ENCODE data around the gene DOCK1.

The DOCK1 gene

DNA sequence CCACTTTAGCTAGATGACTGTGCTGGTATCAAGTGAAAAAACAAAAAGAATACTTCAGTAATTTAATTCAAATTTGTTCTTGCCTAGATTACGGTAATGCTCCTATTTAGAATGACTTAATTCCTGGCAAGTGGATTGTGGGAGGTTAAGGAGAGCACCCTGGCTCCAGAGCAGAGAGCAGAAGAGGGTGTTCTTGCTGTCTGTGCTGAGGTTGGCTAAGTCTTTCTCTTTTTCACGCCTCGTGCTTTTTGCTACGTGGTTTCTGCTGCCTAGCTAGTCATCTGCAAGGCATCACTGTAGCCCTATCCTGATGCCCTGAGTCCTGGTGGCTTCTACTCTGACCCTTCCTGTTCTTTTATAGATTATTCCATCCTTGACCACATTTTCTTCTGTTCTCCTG is 189.8 kb downstream of the DOCK1 start:
- Histone ChIP-seq H2AFZ (ENCODE audit: low read depth, low read length) (no peak overlapping the region), H4K20me1 (ENCODE audit: insufficient read depth, low read length) (no peaks in the 10 kb centered on the region), H3K4me1 (ENCODE audit: insufficient read depth, low read length) (no peaks in the 10 kb centered on the region), H3K4me3 (ENCODE audit: low read depth in 1 of 2, low read length in 2 of 2) (no peak overlapping the region), H3K9ac (ENCODE audit: low read depth, low read length) (no peak overlapping the region), H3K79me2 (ENCODE audit: insufficient read depth, low read length) (no peaks in the 10 kb centered on the region), H3K4me2 (ENCODE audit: insufficient read depth, low read length) (no peak overlapping the region), H3K36me3 (ENCODE audit: insufficient read depth, low read length) (no peaks in the 10 kb centered on the region), H3K9me3 (ENCODE audit: insufficient read depth, low read length, severe bottlenecking) (no peaks in the 10 kb centered on the region), H3K27me3 (ENCODE audit: insufficient read depth, low read length, poor library complexity) (no peaks in the 10 kb centered on the region), H3K27ac (ENCODE audit: low read length) (no peak overlapping the region)
- ATAC-seq (ENCODE audit: insufficient read depth, low read depth) (no peak), DNase-seq (no peak)
- TF ChIP-seq, protein P1, sequence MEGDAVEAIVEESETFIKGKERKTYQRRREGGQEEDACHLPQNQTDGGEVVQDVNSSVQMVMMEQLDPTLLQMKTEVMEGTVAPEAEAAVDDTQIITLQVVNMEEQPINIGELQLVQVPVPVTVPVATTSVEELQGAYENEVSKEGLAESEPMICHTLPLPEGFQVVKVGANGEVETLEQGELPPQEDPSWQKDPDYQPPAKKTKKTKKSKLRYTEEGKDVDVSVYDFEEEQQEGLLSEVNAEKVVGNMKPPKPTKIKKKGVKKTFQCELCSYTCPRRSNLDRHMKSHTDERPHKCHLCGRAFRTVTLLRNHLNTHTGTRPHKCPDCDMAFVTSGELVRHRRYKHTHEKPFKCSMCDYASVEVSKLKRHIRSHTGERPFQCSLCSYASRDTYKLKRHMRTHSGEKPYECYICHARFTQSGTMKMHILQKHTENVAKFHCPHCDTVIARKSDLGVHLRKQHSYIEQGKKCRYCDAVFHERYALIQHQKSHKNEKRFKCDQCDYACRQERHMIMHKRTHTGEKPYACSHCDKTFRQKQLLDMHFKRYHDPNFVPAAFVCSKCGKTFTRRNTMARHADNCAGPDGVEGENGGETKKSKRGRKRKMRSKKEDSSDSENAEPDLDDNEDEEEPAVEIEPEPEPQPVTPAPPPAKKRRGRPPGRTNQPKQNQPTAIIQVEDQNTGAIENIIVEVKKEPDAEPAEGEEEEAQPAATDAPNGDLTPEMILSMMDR (IDR thresholded peaks at IDR 0.05; ENCODE audit: borderline replicate concordance, extremely low read depth, low read length, poor library complexity, severe bottlenecking) = no peak
- TF ChIP-seq EZH2 (IDR thresholded peaks at IDR 0.05; ENCODE audit: borderline replicate concordance, low read depth, low read length, severe bottlenecking) = no peak

DNA sequence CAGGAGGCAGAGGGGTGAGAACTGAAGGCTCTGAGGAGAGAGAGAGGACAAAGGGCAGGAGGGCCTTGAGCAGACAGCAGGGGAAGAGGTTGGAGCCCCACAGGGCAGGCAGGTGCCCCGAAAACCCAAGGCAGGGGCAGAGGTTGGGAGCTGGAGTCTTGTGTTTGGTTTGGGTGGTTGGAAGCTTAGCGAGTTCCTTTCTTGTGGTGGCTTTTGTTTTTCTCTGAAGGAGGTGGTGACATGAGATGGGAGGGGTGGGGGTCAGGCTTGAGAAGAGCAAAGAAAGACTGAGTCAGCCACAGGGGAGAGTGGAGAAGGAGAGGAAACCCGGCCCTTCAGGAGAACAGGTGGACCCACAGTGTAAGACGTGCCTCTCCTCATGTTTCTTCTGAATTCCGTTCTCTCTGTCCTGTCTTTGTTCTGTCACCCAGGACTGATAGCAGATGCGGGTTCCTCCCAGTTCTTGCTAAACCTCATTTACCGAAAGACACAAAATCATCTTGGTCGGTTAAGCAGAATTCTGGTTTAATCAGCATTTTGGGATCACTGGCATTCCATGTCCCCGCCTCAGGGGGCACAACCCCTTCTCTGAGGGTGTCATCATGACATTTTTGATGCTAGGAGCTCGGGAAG is 195.9 kb downstream of the DOCK1 start:
- no peaks in the 10 kb centered on the region for H3K9me3 ChIP-seq (ENCODE audit: insufficient read depth, low read length, severe bottlenecking)
- no peaks in the 10 kb centered on the region for H4K20me1 ChIP-seq (ENCODE audit: insufficient read depth, low read length)
- H3K4me2 ChIP-seq (ENCODE audit: insufficient read depth, low read length) = no peak overlapping the region
- no peaks in the 10 kb centered on the region for H3K79me2 ChIP-seq (ENCODE audit: insufficient read depth, low read length)
- no peaks in the 10 kb centered on the region for H3K27me3 ChIP-seq (ENCODE audit: insufficient read depth, low read length, poor library complexity)
- no peak overlapping the region for H3K27ac ChIP-seq (ENCODE audit: low read length)
- H3K9ac ChIP-seq (ENCODE audit: low read depth, low read length) = no peak overlapping the region
- peak; percentile 44 for DNase-seq
- TF ChIP-seq, protein P1 (IDR thresholded peaks at IDR 0.05; ENCODE audit: borderline replicate concordance, extremely low read depth, low read length, poor library complexity, severe bottlenecking) = no peak
- no peak for TF ChIP-seq EZH2 (IDR thresholded peaks at IDR 0.05; ENCODE audit: borderline replicate concordance, low read depth, low read length, severe bottlenecking)
- ATAC-seq (ENCODE audit: insufficient read depth, low read depth) = peak; percentile 84
- no peak overlapping the region for H3K4me3 ChIP-seq (ENCODE audit: low read depth in 1 of 2, low read length in 2 of 2)
- peaks cover 8% of the 10 kb centered on the region; the same call in 1 of the 2 replicates for H3K4me1 ChIP-seq (ENCODE audit: insufficient read depth, low read length)
- no peaks in the 10 kb centered on the region for H3K36me3 ChIP-seq (ENCODE audit: insufficient read depth, low read length)
- H2AFZ ChIP-seq (ENCODE audit: low read depth, low read length) = no peak overlapping the region

DNA sequence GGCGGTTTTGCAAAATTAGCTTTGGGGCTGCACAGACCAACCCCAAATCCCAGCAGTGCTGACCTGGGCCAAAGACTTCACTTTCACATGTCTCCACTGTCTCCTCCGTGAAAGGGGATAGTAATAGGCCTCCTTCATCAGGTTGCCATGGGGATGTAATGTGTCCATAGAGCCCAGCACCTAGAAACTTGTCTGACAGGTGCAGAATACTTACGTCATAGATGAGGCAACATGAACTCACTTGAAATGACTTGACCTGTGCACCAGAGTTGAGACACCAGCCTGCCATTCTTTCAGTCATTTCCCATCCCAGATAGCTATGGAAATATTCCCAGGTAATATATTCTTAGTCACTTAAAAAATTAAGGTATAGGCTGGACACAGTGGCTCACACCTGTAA is 196.9 kb downstream of the DOCK1 start:
- H3K27ac ChIP-seq (ENCODE audit: low read length) = no peak overlapping the region

More for the DNA sequence above, 196.9 kb downstream of the DOCK1 start:
- H3K36me3 ChIP-seq (ENCODE audit: insufficient read depth, low read length) = no peaks in the 10 kb centered on the region
- no peak overlapping the region for H2AFZ ChIP-seq (ENCODE audit: low read depth, low read length)
- no peaks in the 10 kb centered on the region for H3K27me3 ChIP-seq (ENCODE audit: insufficient read depth, low read length, poor library complexity)
- H3K9me3 ChIP-seq (ENCODE audit: insufficient read depth, low read length, severe bottlenecking) = no peaks in the 10 kb centered on the region
- no peak overlapping the region for H3K9ac ChIP-seq (ENCODE audit: low read depth, low read length)
- ATAC-seq (ENCODE audit: insufficient read depth, low read depth) = no peak
- no peak overlapping the region for H3K4me2 ChIP-seq (ENCODE audit: insufficient read depth, low read length)
- no peak for DNase-seq
- peaks cover 8% of the 10 kb centered on the region; the same call in 1 of the 2 replicates for H3K4me1 ChIP-seq (ENCODE audit: insufficient read depth, low read length)
- H4K20me1 ChIP-seq (ENCODE audit: insufficient read depth, low read length) = no peaks in the 10 kb centered on the region
- no peak for TF ChIP-seq EZH2 (IDR thresholded peaks at IDR 0.05; ENCODE audit: borderline replicate concordance, low read depth, low read length, severe bottlenecking)
- TF ChIP-seq, protein P1 (IDR thresholded peaks at IDR 0.05; ENCODE audit: borderline replicate concordance, extremely low read depth, low read length, poor library complexity, severe bottlenecking) = no peak
- H3K4me3 ChIP-seq (ENCODE audit: low read depth in 1 of 2, low read length in 2 of 2) = no peak overlapping the region
- no peaks in the 10 kb centered on the region for H3K79me2 ChIP-seq (ENCODE audit: insufficient read depth, low read length)

Measured in DND-41 (cell line).